ENCODE measurements around the gene GSTO2. TPM values are rescaled to one million over a fixed set of nuclear protein-coding genes. Genes with fewer than 3 reads are reported as not detected.

Gene GSTO2
- total and polyA plus RNA-seq, 2 of the 4 experiments (the other 2 are of a cell fraction), result 1.4 to 2.3 TPM

- intact Hi-C loops (cut with micrococcal nuclease), result loop anchor here (1.0 to 5.0 kb wide), 3 partner anchors 48 to 291 kb away; no protein-coding TSS in a partner anchor
- peak overlapping the region; percentile 34; the same call in 1 of the 2 replicates for H3K4ac ChIP-seq (ENCODE audit: low read depth, low read length)
- H4K5ac ChIP-seq (ENCODE audit: low read depth, low read length), result no peak overlapping the region; the same call in 1 of the 2 replicates
- H3K9me1 ChIP-seq (ENCODE audit: insufficient read depth, low read length), result 0 out of 2 replicates have a peak, but pooled peaks cover 8% of the 10 kb centered on the region
- no peaks in the 10 kb centered on the region; the same call in 1 of the 2 replicates for H3K4me1 ChIP-seq (ENCODE audit: control insufficient read depth, insufficient read depth, low read length)
- H3K36me3 ChIP-seq (ENCODE audit: control insufficient read depth, insufficient read depth, low read length), result no peaks in the 10 kb centered on the region
- POLR2A ChIA-PET (ENCODE audit: unreplicated experiment), result interaction anchor here (0.7 kb wide), 1 partner anchor 14 kb away, joined by 3 read pairs; no protein-coding TSS in a partner anchor
- H2AK5ac ChIP-seq (ENCODE audit: low read depth, low read length), result no peak overlapping the region
- no peak overlapping the region for H3K4me3 ChIP-seq (ENCODE audit: insufficient read depth, low read depth, low read length)
- DNase-seq (peak; percentile 84), ATAC-seq (ENCODE audit: low read depth) (peak; percentile 99)
- dilution Hi-C loops (cut with HindIII; ENCODE audit: low sequenced_read_pairs, unreplicated experiment), result no loop called here
- no peak overlapping the region for H3K18ac ChIP-seq (ENCODE audit: low read depth, low read length)
- no peak overlapping the region for H2BK5ac ChIP-seq (ENCODE audit: low read depth, low read length, poor library complexity, severe bottlenecking)
- H4K8ac ChIP-seq (ENCODE audit: low read depth in 2 of 2, low read length in 2 of 2), result peak overlapping the region in 1 of 2 experiments; percentile 74; a peak in 2 of 4 replicates
- peak overlapping the region; percentile 80; the same call in 1 of the 2 replicates for H3K14ac ChIP-seq (replicated peaks; ENCODE audit: low read depth, low read length)
- no peak overlapping the region; the same call in 1 of the 2 replicates for H3K56ac ChIP-seq (ENCODE audit: extremely low read depth, insufficient read depth, low read length)
- H3K4me2 ChIP-seq (ENCODE audit: low read depth, low read length), result peak overlapping the region; percentile 64
- H4K20me1 ChIP-seq (ENCODE audit: insufficient read depth, low read length), result no peaks in the 10 kb centered on the region
- no peak overlapping the region for H3K27ac ChIP-seq (ENCODE audit: insufficient read depth, low read length)
- no TSS peak for BruUV-seq (replicated peaks)
- H3K27me3 ChIP-seq (ENCODE audit: control insufficient read depth, insufficient read depth, low read length), result no peaks in the 10 kb centered on the region
- CTCF ChIA-PET, result interaction anchor here (0.6 to 2.6 kb wide), 24 partner anchors 8 to 246 kb away, joined by 3 to 17 read pairs (median 4); partner anchors contain the start of genes CFAP58 and ITPRIP
- H2AK9ac ChIP-seq (replicated peaks; ENCODE audit: low read depth, low read length, poor library complexity), result peak overlapping the region; percentile 6
- no peaks in the 10 kb centered on the region for H3K9me3 ChIP-seq (ENCODE audit: control insufficient read depth, insufficient read depth, low read length)
- H2BK120ac ChIP-seq (ENCODE audit: low read depth, low read length), result peak overlapping the region; percentile 60; the same call in 1 of the 2 replicates
- H2AFZ ChIP-seq (replicated peaks; ENCODE audit: low read length, poor library complexity), result peak overlapping the region; percentile 88
- H3K9ac ChIP-seq (ENCODE audit: low read depth, low read length), result peak overlapping the region; percentile 40; the same call in 1 of the 2 replicates
- 3% methylated on average over 11 of the region's 26 CpGs; no CpG with 5 or more reads in 1 of the 2 experiments for WGBS, 2 experiments (ENCODE audit: extremely low coverage in 2 of 2, insufficient read length in 1 of 2)
- no peak overlapping the region; the same call in 1 of the 2 replicates for H4K91ac ChIP-seq (ENCODE audit: insufficient read depth, low read depth, low read length)
- peaks cover 0 to 5% of the 10 kb centered on the region in 2 experiments; a peak in 2 of 4 replicates for H3K79me1 ChIP-seq (ENCODE audit: low read depth in 1 of 2, low read length in 2 of 2)
- peak overlapping the region; percentile 87; the same call in 1 of the 2 replicates for H3K23ac ChIP-seq (ENCODE audit: low read depth, low read length)
- TF ChIP-seq MAZ (IDR thresholded peaks at IDR 0.05; ENCODE audit: borderline replicate concordance, low read depth, low read length) (peak; percentile 57; the same call in 1 of the 2 replicates), NFE2L2 (IDR thresholded peaks at IDR 0.05; ENCODE audit: low read depth, low read length) (peak; percentile 35; the same call in 1 of the 2 replicates), MXI1 (IDR thresholded peaks at IDR 0.05; ENCODE audit: borderline replicate concordance, low read depth, low read length) (no peak), FOS (IDR thresholded peaks at IDR 0.05; ENCODE audit: low read depth, low read length) (no peak), CEBPB (IDR thresholded peaks at IDR 0.05; ENCODE audit: low read depth, low read length) (peak; percentile 55), MAFK (IDR thresholded peaks at IDR 0.05; ENCODE audit: low read depth, low read length) (peak; percentile 69), CHD1 (IDR thresholded peaks at IDR 0.05; ENCODE audit: low read depth, low read length) (no peak), POLR2A (IDR thresholded peaks at IDR 0.05; ENCODE audit: low read depth, low read length) (0 out of 2 replicates have a peak, but pooled peaks have one; percentile 19), RAD21 (IDR thresholded peaks at IDR 0.05; ENCODE audit: low read length) (peak; percentile 96), SMC3 (IDR thresholded peaks at IDR 0.05; ENCODE audit: low read depth, low read length) (peak; percentile 97), BHLHE40 (IDR thresholded peaks at IDR 0.05; ENCODE audit: low read depth, low read length) (peak; percentile 62; the same call in 1 of the 2 replicates)
- TF ChIP-seq, protein P1, sequence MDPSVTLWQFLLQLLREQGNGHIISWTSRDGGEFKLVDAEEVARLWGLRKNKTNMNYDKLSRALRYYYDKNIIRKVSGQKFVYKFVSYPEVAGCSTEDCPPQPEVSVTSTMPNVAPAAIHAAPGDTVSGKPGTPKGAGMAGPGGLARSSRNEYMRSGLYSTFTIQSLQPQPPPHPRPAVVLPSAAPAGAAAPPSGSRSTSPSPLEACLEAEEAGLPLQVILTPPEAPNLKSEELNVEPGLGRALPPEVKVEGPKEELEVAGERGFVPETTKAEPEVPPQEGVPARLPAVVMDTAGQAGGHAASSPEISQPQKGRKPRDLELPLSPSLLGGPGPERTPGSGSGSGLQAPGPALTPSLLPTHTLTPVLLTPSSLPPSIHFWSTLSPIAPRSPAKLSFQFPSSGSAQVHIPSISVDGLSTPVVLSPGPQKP (IDR thresholded peaks at IDR 0.05; ENCODE audit: borderline replicate concordance, low read depth, low read length), result no peak
- TF ChIP-seq, protein P2, sequence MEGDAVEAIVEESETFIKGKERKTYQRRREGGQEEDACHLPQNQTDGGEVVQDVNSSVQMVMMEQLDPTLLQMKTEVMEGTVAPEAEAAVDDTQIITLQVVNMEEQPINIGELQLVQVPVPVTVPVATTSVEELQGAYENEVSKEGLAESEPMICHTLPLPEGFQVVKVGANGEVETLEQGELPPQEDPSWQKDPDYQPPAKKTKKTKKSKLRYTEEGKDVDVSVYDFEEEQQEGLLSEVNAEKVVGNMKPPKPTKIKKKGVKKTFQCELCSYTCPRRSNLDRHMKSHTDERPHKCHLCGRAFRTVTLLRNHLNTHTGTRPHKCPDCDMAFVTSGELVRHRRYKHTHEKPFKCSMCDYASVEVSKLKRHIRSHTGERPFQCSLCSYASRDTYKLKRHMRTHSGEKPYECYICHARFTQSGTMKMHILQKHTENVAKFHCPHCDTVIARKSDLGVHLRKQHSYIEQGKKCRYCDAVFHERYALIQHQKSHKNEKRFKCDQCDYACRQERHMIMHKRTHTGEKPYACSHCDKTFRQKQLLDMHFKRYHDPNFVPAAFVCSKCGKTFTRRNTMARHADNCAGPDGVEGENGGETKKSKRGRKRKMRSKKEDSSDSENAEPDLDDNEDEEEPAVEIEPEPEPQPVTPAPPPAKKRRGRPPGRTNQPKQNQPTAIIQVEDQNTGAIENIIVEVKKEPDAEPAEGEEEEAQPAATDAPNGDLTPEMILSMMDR (conservative IDR thresholded peaks at IDR 0.05; ENCODE audit: low read depth, low read length), result peak; percentile 100
- peak overlapping the region; percentile 73 for H2BK20ac ChIP-seq (ENCODE audit: low read depth, low read length)
- in situ Hi-C loops (cut with MboI; ENCODE audit: low sequenced_read_pairs), result loop anchor here (5.0 kb wide), 1 partner anchor 56 kb away; no protein-coding TSS in a partner anchor
- peak overlapping the region; percentile 59; the same call in 1 of the 3 replicates for H2BK15ac ChIP-seq (ENCODE audit: low read depth, low read length)
Observed at GRCh38 chr10:104291439-104291951, 22.5 kb downstream of the GSTO2 start.

Data from IMR-90 (cell line).